ENCODE data around the gene RPL22. TPM values are rescaled to one million over a fixed set of nuclear protein-coding genes. Genes with fewer than 3 reads are reported as not detected.

RPL22 gene
- total RNA-seq, 1 donor from 2014 or later = 302 TPM

DNA sequence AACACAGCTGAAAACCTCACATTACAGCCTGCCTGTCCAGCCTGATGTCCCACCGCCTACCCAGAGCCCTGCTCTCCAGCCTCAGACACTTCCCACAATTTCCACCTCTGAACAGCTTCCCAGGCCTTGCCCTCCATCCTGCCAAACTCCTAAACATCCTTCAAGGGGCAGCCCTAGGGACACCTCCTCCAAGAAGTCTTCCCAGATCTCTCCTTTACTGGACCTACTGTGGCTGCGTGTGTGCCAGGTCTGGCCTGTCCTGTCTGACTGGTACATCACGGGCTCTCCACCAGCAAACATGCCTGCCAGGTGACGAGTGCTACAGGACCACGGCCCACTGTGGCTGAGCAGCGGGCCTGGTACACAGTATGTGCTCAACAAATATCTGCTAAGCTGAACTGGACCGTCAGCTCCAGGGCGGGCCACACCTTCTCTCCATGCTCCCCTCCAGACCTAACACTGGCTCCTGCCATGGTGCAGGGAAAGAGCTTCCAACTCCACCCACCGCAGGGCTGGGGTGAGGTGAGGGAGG, 48.0 kb downstream of the RPL22 start:
- no peak for DNase-seq

DNA sequence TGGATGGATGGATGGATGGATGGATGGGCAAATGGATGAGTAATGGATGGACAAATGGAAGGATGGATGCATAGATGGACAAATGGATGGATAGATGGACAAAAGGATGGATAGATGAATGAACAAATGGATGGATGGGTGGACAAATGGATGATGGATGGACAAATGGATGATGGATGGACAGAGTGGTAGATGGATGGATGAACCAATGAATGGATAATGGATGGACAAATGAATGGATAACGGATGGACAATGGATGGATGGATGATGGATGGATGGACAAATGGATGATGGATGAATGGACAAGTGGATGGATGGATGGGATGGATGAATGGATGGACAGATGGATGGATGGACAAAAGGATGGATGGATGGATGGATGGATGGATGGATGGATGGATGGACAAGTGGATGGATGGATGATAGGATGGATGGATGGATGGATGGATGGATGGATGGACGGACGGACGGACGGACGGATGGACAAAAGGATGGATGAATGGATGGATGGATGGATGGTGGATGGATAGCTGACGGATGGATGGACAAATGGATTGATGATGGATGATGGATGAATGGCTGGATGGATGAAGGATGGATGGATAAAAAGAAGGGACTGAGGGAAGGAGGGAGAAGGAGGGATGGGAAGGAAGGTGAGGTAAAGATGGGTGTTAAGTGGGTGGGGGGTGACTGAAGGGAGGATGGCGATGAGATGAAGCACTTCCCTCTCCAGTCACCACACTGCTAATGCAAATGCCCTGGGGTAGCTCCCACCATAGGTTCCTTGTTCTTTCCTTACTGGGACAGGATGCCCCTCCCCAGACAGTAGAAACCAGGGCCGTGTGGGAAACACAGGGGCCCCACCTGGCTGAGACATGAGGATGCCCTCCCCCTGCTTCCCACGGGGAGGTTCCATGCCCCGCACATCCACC, 49.1 kb downstream of the RPL22 start:
- DNase-seq = no peak

DNA sequence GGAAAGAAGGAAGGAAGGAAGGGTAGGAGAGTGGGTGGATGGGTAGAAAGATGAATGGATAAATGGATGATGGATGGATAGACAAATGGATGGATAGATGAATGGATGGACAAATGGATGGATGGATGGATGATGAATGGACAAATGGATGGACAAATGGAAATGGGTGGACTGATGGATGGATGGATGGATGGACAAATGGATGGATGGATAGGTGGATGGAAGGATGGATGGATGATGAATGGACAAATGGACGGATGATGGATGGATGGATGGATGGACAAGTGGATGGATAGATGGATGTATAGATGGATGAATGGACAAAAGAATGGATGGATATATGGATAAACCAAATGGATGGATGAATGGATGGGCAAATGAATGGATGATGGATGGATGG, 49.8 kb downstream of the RPL22 start:
- DNase-seq = no peak

DNA sequence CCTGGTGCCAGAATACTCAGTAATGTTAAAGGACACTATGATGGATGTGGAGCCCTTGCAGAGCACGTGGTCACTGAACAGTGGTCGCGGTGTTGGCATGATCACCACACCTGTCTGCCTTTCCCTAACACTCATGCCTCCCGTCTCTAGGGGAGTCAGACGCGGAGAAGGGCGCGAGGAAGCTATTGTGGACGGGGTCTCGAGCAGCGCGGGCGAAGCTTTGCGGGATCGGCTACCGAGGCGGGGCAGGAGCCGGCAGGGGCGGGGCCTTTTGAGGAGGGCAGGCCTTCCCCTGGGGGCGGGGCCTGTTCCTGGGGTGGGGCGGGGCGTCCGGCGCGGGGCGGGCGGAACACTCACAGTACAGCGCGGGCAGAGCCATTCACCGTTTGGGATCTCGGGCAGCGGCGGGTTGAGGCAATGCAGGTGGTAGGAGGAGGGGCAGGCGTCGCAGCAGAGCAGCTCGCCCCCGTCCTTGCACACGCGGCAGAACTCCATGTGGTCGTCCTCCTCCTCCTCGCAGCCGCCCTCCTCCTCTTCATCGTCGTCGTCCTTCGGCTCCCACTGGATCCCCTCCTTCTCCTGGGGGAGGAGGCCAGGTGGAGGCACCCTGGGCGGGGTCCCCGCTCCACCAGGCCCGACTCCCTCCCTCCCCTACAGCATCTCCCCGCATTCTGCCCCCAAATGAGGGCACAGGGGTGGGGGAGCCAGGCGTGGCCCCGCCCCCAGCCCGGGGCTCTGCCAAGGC, 50.7 kb downstream of the RPL22 start:
- DNase-seq = peak; percentile 54

DNA sequence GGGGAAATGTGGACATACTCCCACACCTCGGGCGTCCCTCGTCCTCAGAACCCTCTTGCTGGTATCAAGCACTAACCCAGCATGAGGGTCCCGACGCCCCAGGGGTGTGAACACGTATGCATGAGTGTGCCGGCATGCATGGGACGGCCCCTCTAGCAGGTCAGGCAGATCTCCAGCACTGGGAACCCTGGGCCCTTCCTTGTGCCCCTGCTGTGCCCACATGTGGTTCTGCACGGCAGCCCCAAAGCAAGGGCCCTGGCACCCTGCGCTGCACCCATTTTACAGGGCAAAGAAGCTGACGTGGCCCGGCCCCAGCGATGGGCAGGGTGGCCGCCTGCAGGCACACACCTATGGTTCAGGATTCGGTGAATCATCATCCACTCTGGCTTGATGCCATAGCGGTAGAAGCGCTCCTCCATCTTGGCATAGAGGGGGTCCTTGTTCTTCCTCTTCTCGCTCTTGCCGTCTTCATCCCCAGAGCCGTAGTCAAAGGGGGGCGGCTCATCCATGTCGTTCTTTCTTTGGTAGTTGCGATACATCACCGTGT, 53.5 kb downstream of the RPL22 start:
- DNase-seq = no peak

DNA sequence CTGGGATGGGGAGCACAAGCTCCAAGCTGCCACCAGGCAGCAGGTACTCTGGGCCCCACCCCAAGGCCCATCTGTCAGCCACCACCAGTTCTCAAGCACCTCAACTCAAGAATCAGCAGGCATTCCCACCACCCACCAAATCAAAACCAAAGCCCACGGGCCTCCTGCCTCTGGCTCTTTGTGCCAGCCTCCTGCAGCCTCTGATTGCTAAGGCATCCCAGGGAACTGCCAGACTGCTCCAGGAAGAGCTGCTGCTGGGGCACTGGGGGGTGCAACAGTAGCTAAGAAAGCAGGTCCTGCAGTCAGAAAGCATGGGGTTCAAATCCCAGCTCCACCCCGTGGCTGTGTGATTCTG, 54.0 kb downstream of the RPL22 start:
- no peak for DNase-seq

DNA sequence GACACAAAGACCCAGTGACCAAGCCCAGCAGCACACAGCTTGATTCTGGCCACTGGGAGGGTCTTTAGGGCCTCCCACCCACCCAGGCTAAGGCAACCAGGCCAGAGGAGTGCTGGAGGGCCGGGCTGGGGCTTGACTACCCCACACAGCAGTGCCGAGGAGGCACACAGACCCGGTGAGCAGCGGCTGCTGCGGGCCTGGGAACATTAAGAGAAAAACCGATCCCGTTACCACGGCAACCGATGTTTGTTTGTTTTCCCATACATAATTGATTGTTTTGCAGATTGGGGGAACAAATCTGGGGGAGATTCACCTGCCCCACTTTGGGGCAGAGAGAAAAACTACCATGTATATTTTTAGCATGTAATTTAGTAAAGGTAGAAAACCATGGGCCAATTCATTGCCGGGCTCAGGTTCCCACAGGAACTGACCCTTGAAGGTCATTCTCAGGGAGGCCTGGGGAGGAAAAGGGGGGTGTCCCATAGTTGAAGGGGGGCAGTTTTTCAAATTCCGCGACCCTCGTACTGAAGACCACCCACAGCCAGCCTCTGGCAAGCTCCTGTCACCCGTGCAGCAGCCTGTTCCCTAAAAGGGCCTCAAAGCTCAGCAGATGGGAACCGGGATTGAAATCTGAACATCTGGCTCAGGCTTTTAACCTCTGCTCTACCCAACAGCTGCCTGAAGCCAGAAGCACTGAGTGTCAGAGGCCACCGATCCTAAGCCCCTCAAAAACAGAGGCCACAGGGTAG, 54.6 kb downstream of the RPL22 start:
- peak; percentile 56 for DNase-seq

DNA sequence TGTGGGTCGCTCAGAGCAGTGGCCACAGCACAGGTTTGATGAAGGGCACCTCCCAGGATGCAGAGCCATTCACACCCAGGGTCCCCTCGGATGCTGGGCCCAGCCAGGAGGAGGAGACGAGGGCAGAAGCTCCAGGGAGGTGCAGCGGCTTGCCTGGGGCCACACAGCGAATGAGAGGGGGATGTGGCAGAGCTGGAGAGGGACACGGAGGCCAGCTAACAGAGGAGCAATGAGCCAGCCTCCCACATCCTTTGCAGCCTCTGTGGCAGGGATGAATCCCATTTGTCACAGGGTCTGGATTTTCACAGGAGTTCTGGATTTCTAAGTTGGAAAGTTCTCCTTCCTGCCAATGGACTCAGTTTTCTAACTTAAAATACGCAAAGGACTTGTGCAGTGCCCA, 55.2 kb downstream of the RPL22 start:
- peak; percentile 19 for DNase-seq

DNA sequence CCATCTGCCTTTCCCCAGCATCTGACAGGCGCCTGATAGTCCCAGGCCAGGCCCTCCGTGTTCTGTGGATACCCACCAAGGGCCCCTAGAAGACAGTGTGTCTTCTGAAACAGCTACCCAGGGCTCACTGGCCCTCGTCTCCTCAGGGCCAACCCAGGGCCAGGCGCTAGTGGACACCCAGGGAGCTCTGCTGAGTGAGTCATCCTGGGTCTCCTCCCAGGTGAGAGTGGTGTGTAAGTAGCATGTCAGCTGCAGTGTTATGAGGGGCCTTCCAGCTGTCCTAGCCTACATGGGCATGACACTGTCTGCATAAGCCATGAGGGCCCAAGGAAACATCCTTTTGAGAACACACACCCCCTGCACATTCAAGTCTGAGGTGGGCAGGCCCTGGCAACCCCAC, 56.0 kb downstream of the RPL22 start:
- no peak for DNase-seq

DNA sequence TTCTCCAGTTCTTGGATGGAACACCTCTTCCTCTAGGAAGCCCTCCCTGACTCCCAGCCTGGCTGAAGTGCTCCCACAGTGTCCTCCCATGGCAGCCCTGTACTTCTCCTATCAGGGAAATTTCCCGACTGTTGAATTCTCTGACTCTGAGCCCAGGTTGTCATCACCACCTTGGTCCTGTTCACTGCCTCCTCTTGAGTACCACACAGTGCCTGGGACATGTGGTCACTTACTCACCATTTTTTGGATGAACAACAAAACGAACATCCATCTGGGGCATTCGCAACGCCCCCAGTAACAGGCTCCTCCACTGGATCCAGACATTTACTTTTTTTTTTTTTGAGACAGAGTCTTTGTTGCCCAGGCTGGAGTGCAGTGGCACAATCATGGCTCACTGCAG, 56.7 kb downstream of the RPL22 start:
- no peak for DNase-seq

DNA sequence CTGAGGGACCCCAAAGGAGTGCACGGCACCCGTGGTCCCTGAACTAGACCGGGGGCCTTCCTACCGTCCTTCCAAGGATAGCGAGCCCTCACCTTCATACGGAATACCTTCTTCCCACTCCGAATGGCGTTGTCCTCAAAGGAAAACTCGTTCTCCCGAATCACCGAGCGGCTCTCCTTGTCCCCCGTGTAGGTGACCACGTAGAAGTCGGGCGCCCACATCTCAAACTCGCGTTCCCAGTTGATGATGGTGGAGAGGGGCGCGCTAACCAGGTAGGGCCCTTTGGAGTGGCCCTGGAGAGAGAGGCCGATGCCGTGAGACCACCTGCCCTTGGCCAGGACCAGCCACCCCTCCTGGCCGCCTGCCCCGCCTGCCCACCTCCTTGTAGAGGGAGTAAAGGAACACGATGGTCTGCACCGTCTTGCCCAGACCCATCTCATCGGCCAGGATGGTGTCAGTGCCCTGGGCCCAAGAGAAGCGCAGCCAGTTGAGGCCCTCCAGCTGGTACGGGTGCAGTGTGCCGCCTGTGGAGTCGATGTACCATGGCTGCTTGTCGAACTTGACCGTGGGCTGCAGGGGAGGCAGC, 57.3 kb downstream of the RPL22 start:
- DNase-seq = no peak

DNA sequence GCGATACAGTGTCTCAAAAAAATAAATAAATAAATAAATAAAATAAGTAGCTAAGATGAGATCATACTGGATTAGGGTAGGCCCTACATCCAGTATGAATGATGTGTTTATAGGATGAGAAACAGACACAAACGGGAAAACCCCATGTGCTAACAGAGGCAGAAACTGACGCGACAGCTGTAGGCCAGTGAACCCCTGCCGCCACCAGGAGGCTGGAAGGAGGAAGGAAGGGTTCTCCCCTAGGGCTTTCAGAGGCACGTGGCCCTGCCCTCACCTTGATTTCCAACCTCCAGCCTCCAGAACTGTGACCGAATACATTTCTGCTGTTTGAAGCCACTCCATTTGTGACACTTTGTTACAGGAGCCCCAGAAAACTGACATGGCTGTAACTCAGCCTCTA, 57.8 kb downstream of the RPL22 start:
- DNase-seq = peak; percentile 31

DNA sequence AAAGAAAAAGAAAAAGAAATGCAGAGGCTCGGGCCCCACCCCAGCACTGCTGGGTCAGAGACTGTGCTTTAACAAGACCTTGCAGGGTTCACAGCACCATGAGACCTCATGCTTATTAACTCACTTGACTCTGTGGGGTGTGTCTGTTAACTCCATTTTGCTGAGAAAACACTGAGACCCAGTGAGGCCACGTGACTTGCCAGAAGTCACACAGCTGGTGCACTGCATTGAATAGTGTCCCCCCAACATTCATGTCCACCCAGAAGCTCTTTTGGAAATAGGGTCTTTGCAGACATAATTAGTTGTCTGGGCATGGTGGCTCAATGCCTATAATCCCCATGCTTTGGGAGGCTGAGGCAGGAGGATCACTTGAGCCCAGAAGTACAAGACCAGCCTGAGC, 59.0 kb downstream of the RPL22 start:
- DNase-seq = no peak

DNA sequence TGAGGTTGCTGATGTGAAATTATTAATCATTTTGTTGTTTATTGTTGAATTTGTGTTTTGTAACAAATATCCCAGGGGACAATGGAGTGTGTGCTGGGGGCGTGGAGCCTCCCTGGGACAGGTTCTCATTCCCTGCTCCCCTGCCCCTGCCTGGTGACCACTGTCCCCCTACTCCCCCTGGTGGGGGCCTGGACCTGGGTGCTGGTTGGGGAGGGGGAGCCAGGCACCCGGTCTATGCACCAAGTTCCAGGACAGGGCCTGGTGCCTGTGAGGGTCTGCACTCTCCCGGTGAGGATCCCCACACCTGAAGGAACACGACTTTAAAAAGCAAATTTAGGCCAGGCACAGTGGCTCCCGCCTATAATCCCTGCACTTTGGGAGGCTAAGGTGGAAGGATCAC, 61.6 kb downstream of the RPL22 start:
- DNase-seq = no peak

DNA sequence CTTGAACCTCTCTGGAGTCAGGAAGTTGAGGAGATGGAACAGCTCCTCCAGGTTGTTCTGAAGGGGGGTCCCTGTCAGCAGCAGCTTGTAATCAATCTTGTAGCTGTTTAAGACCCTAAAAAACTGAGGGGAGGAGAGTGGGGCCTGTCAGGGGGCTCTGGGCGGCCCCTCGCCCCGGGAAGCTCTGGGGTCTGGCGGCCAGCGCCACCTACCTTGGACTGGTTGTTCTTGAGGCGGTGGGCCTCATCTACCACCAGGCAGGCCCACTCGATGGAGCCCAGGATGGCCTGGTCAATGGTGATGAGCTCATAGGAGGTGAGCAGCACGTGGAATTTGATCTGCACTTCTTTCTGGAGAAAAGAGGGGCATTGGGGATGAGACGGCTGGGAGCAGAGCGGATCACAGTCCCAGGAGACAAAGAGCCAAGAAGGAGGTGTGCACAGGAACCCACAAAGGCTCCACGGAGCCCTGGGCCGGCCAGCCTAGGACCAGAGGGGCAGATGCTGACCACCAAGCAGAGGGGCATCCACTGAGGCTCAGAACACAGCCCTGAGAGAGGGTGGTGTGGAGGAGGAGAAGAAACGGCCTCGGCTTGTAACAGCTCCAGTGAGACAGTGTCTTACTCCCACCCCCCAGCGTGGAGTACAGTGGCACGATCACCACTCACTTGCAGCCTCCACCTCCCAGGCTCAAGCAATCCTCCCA, 62.7 kb downstream of the RPL22 start:
- DNase-seq = no peak

Other genes starting within 250 kb of the RPL22 start
- 7.7 TPM for gene NPHP4, start 207.2 kb downstream of the RPL22 start, total RNA-seq
- gene KCNAB2, start 153.7 kb downstream of the RPL22 start, total RNA-seq = 6.3 TPM
- gene CHD5, start 19.3 kb downstream of the RPL22 start, total RNA-seq = 1.1 TPM
- 22.0 TPM for gene RNF207, start 6.5 kb upstream of the RPL22 start, total RNA-seq
- gene ICMT, start 36.4 kb upstream of the RPL22 start, total RNA-seq = 75.0 TPM
- gene HES3, start 44.6 kb upstream of the RPL22 start, total RNA-seq = not detected
- gene GPR153, start 61.5 kb upstream of the RPL22 start, total RNA-seq = 13.7 TPM
- gene ACOT7, start 194.2 kb upstream of the RPL22 start, total RNA-seq = 10.6 TPM
- 3.2 TPM for gene HES2, start 220.3 kb upstream of the RPL22 start, total RNA-seq
- gene ESPN, start 225.2 kb upstream of the RPL22 start, total RNA-seq = 3.8 TPM